H9 (cell line): ENCODE results near the gene TAS2R30. TPM values are rescaled to one million over a fixed set of nuclear protein-coding genes. Genes with fewer than 3 reads are reported as not detected.

Source experiments
- DNase-seq: peaks from one replicate; pipeline ENCODE4 v3.0.0-alpha.2; 2017
- H2AFZ ChIP-seq: one replicate; pipeline ENCODE4 v1.6.1; 2013; ENCODE audit warnings: mild to moderate bottlenecking, low read length, control low read depth, moderate library complexity
- H2AK5ac ChIP-seq: 2 replicates; pipeline ENCODE4 v1.6.1; 2013; ENCODE audit warnings: low read length, control low read depth, mixed read lengths; ENCODE audit not compliant: insufficient read length
- H2BK120ac ChIP-seq: one replicate; pipeline ENCODE4 v1.6.1; 2013; ENCODE audit warnings: low read depth, mild to moderate bottlenecking, low read length, control low read depth, inconsistent platforms; ENCODE audit not compliant: poor library complexity, severe bottlenecking
- H2BK12ac ChIP-seq: 2 replicates; pipeline ENCODE4 v1.6.1; 2013; ENCODE audit warnings: low read length, control low read depth, mixed read lengths, low read depth; ENCODE audit not compliant: insufficient read length
- H2BK15ac ChIP-seq: 2 replicates; pipeline ENCODE4 v1.6.1; 2013; ENCODE audit warnings: low read depth, low read length, control low read depth
- H2BK20ac ChIP-seq: one replicate; pipeline ENCODE4 v1.6.1; 2013; ENCODE audit warnings: low read depth, mild to moderate bottlenecking, low read length, control low read depth, inconsistent platforms; ENCODE audit not compliant: poor library complexity, severe bottlenecking
- H2BK5ac ChIP-seq: 2 replicates; pipeline ENCODE4 v1.6.1; 2013; ENCODE audit warnings: low read length, control low read depth, mixed read lengths; ENCODE audit not compliant: insufficient read length
- H3K14ac ChIP-seq: 2 replicates; pipeline ENCODE4 v1.6.1; 2013; ENCODE audit warnings: low read length, control low read depth; ENCODE audit not compliant: insufficient read depth
- H3K18ac ChIP-seq: 2 replicates; pipeline ENCODE4 v1.6.1; 2013; ENCODE audit warnings: low read depth, mild to moderate bottlenecking, mixed read lengths, low read length, control low read depth; ENCODE audit not compliant: insufficient read length
- H3K23ac ChIP-seq: 2 replicates; pipeline ENCODE4 v1.6.1; 2013; ENCODE audit warnings: low read length, control low read depth, mixed read lengths, low read depth; ENCODE audit not compliant: insufficient read length
- H3K23me2 ChIP-seq: 2 replicates; pipeline ENCODE4 v1.6.1; 2013; ENCODE audit warnings: low read depth, mild to moderate bottlenecking, mixed read lengths, low read length, control low read depth; ENCODE audit not compliant: insufficient read length, poor library complexity, severe bottlenecking
- H3K27ac ChIP-seq: 2 replicates; pipeline ENCODE4 v1.5.1; 2013; ENCODE audit warnings: low read length, control low read depth, mixed read lengths, low read depth; ENCODE audit not compliant: insufficient read length
- H3K27me3 ChIP-seq: 2 replicates; pipeline ENCODE4 v1.6.1; 2013; ENCODE audit warnings: low read length, control low read depth, inconsistent platforms; ENCODE audit not compliant: insufficient read depth
- H3K4ac ChIP-seq: 2 replicates; pipeline ENCODE4 v1.6.1; 2013; ENCODE audit warnings: low read depth, mild to moderate bottlenecking, control low read depth, inconsistent platforms, low read length, moderate library complexity
- H3K4me1 ChIP-seq: 2 replicates; pipeline ENCODE4 v1.6.1; 2013; ENCODE audit warnings: low read length, control low read depth, inconsistent platforms; ENCODE audit not compliant: insufficient read depth
- H3K4me2 ChIP-seq: 2 replicates; pipeline ENCODE4 v1.6.1; 2013; ENCODE audit warnings: low read length, control low read depth, mixed read lengths; ENCODE audit not compliant: insufficient read length, insufficient read depth
- H3K56ac ChIP-seq: 2 replicates; pipeline ENCODE4 v1.6.1; 2013; ENCODE audit warnings: low read depth, mild to moderate bottlenecking, mixed read lengths, low read length, control low read depth; ENCODE audit not compliant: insufficient read length
- H3K79me1 ChIP-seq: 2 replicates; pipeline ENCODE4 v1.6.1; 2013; ENCODE audit warnings: low read depth, mild to moderate bottlenecking, moderate library complexity, low read length, control low read depth, inconsistent platforms; ENCODE audit not compliant: insufficient read depth, poor library complexity, severe bottlenecking
- H3K79me2 ChIP-seq: 2 replicates; pipeline ENCODE4 v1.6.1; 2013; ENCODE audit warnings: low read length, control low read depth, inconsistent platforms; ENCODE audit not compliant: insufficient read depth
- H3K9ac ChIP-seq: 2 replicates; pipeline ENCODE4 v1.6.1; 2013; ENCODE audit warnings: low read length, control low read depth, mixed read lengths; ENCODE audit not compliant: insufficient read length; ENCODE audit errors: extremely low read depth
- H3K9me3 ChIP-seq: one replicate; pipeline ENCODE4 v1.6.1; 2013; ENCODE audit warnings: low read depth, low read length, inconsistent platforms; ENCODE audit not compliant: control insufficient read depth
- H3T11ph ChIP-seq: one replicate; pipeline ENCODE4 v1.6.1; 2013; ENCODE audit warnings: mild to moderate bottlenecking, low read length, control low read depth, inconsistent platforms
- H4K20me1 ChIP-seq: one replicate; pipeline ENCODE4 v1.6.1; 2013; ENCODE audit not compliant: control insufficient read depth, insufficient read length, insufficient read depth
- H4K5ac ChIP-seq: 2 replicates; pipeline ENCODE4 v1.6.1; 2013; ENCODE audit warnings: low read depth, mild to moderate bottlenecking, mixed read lengths, low read length, control low read depth; ENCODE audit not compliant: insufficient read length
- H4K8ac ChIP-seq: replicated peaks from 2 replicates; pipeline ENCODE4 v1.6.1; 2013; ENCODE audit warnings: low read length, control low read depth, mixed read lengths, low read depth; ENCODE audit not compliant: insufficient read length
- H4K91ac ChIP-seq: 2 replicates; pipeline ENCODE4 v1.6.1; 2013; ENCODE audit warnings: low read depth, mild to moderate bottlenecking, moderate library complexity, mixed read lengths, low read length, control low read depth; ENCODE audit not compliant: insufficient read length
- H3K27ac Mint-ChIP-seq, 3 experiments: 2 replicates in 2 of 3; 3 replicates in 1 of 3; pipeline ENCODE4 v1.8.0; 2020 to 2021; ENCODE audit warnings: mixed read lengths in 3 of 3, mild to moderate bottlenecking in 1 of 3, moderate library complexity in 1 of 3
- H3K27me3 Mint-ChIP-seq: 2 replicates; pipeline ENCODE4 v1.8.0; 2021; ENCODE audit warnings: low read depth, mild to moderate bottlenecking, moderate library complexity, mixed read lengths
- H3K36me3 Mint-ChIP-seq, 3 experiments: 2 replicates in 2 of 3; 3 replicates in 1 of 3; pipeline ENCODE4 v1.8.0; 2020 to 2021; ENCODE audit warnings: low read depth in 3 of 3, mixed read lengths in 3 of 3; ENCODE audit not compliant: insufficient read depth in 1 of 3
- H3K4me1 Mint-ChIP-seq, 2 experiments: 2 replicates each; pipeline ENCODE4 v1.8.0; 2020; ENCODE audit warnings: mixed read lengths in 2 of 2
- H3K4me3 Mint-ChIP-seq, 2 experiments: 2 replicates in 1 of 2; 3 replicates in 1 of 2; pipeline ENCODE4 v1.8.0; 2020 to 2021; ENCODE audit warnings: mild to moderate bottlenecking in 2 of 2, mixed read lengths in 2 of 2, moderate library complexity in 1 of 2
- H3K9me3 Mint-ChIP-seq, 2 experiments: 2 replicates in 1 of 2; 3 replicates in 1 of 2; pipeline ENCODE4 v1.8.0; 2020; ENCODE audit warnings: mild to moderate bottlenecking in 2 of 2, mixed read lengths in 2 of 2, moderate library complexity in 1 of 2
- WGBS: extraction: QIAGEN DNeasy Blood & Tissue Kit; methylation state at CpG from one replicate; pipeline ENCODE4 v1.1.7; 2013; ENCODE audit warnings: missing lambda C conversion rate, low lambda C conversion rate, mixed read lengths; ENCODE audit not compliant: insufficient read length; ENCODE audit errors: extremely low coverage; 5-methylcytosine and 5-hydroxymethylcytosine counted together
- total RNA-seq: library from RNA; stranded (reverse); gene quantifications from 2 replicates; pipeline ENCODE4 v1.2.1, GENCODE V29; 2021
- TF ChIP-seq, protein P1 (sequence below): fragments of 200-600 bp; sonication (generic); conservative IDR thresholded peaks from 3 replicates; pipeline ENCODE4 v1.8.0; 2021; ENCODE audit warnings: antibody characterized with exemption, mild to moderate bottlenecking

The TAS2R30 gene
- total RNA-seq, 1 experiment from 2014 or later, result 2.0 TPM

DNA sequence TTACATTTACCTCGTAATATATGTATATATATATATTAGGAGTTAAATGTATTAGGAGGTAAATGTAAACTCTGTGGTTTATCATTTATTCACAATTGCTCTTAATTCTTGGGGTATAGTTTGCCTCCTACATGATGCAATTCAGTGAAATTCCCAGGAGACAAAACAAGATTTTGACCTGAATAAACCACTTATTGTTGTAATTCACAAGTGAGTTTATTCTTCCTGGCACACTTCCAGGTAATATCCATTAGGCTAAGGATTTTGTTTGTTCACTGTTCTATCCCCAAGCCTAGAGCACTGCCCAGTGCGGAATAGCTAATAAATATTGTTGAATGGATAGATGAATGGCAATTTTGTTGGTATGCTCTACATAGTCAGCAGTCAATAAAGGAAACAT is 39.6 kb upstream of the TAS2R30 start:
- Histone ChIP-seq H4K20me1 (no peaks in the 10 kb centered on the region), H2BK120ac (no peak overlapping the region), H3K4me1 (peaks cover 2% of the 10 kb centered on the region; the same call in 1 of the 2 replicates), H3K56ac (no peak overlapping the region), H2BK15ac (no peak overlapping the region), H3K18ac (no peak overlapping the region), H3K27me3 (no peaks in the 10 kb centered on the region), H2AK5ac (no peak overlapping the region), H2BK20ac (no peak overlapping the region), H2BK12ac (no peak overlapping the region), H3K23ac (no peak overlapping the region), H3K79me1 (peaks cover 2% of the 10 kb centered on the region), H3K4me2 (no peak overlapping the region), H3K27ac (no peak overlapping the region), H3K9me3 (no peaks in the 10 kb centered on the region), H4K5ac (no peak overlapping the region), H2BK5ac (no peak overlapping the region), H3T11ph (no peak overlapping the region), H4K8ac (no peak overlapping the region), H3K23me2 (no peaks in the 10 kb centered on the region), H3K14ac (no peak overlapping the region), H3K9ac (no peak overlapping the region), H4K91ac (no peak overlapping the region), H3K79me2 (peaks cover 13% of the 10 kb centered on the region; the same call in 1 of the 2 replicates), H2AFZ (no peak overlapping the region), H3K4ac (no peak overlapping the region)
- WGBS, result no CpG with 5 or more reads among the region's 2 CpGs
- Mint-ChIP-seq H3K36me3 (peaks cover 10 to 19% (median 12%) of the 10 kb centered on the region in 3 experiments; a peak in 6 of 7 replicates), H3K27me3 (no peaks in the 10 kb centered on the region), H3K4me1 (peaks cover 23 to 25% of the 10 kb centered on the region in 2 experiments), H3K9me3 (no peaks in the 10 kb centered on the region), H3K4me3 (no peak overlapping the region), H3K27ac (no peak overlapping the region)
- TF ChIP-seq, protein P1, sequence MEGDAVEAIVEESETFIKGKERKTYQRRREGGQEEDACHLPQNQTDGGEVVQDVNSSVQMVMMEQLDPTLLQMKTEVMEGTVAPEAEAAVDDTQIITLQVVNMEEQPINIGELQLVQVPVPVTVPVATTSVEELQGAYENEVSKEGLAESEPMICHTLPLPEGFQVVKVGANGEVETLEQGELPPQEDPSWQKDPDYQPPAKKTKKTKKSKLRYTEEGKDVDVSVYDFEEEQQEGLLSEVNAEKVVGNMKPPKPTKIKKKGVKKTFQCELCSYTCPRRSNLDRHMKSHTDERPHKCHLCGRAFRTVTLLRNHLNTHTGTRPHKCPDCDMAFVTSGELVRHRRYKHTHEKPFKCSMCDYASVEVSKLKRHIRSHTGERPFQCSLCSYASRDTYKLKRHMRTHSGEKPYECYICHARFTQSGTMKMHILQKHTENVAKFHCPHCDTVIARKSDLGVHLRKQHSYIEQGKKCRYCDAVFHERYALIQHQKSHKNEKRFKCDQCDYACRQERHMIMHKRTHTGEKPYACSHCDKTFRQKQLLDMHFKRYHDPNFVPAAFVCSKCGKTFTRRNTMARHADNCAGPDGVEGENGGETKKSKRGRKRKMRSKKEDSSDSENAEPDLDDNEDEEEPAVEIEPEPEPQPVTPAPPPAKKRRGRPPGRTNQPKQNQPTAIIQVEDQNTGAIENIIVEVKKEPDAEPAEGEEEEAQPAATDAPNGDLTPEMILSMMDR, result no peak
- DNase-seq, result no peak
